HEK293 (cell line): Measurements from ENCODE around the gene ARHGAP8.

ENCODE experiments used
- CTCF ChIA-PET: fragments of 350-600 bp; formaldehyde crosslinking; extraction: SDS; loops from one replicate; lab custom pipeline; 2021; ENCODE audit warnings: antibody characterized with exemption; lab: Yijun Ruan, JAX
- POLR2A ChIA-PET: fragments of 300-600 bp; formaldehyde crosslinking; extraction: SDS; loops from one replicate; lab custom pipeline; 2020; ENCODE audit warnings: antibody characterized with exemption, inconsistent platforms; lab: Yijun Ruan, JAX
- H3K27ac ChIP-seq: fragments of 200-500 bp; sonication (Bioruptor generic); 2 replicates; pipeline ENCODE4 v1.5.1; 2014; ENCODE audit warnings: low read depth, low read length, control low read depth, inconsistent platforms; ENCODE audit errors: extremely low read depth
- H3K36me3 ChIP-seq, 2 experiments: fragments of 200-500 bp in 1 of 2; sonication (Bioruptor generic) in 1 of 2; 1 replicate in 1 of 2; 2 replicates in 1 of 2; pipeline ENCODE4 v1.5.1; 2014 to 2017; ENCODE audit warnings: inconsistent platforms in 2 of 2, low read length in 2 of 2; ENCODE audit not compliant: control insufficient read depth in 2 of 2, insufficient read depth in 1 of 2
- H3K4me1 ChIP-seq: fragments of 200-500 bp; sonication (Bioruptor generic); 2 replicates; pipeline ENCODE4 v1.5.1; 2014; ENCODE audit warnings: mild to moderate bottlenecking, low read length, inconsistent platforms; ENCODE audit not compliant: control insufficient read depth, insufficient read depth
- H3K4me3 ChIP-seq: 2 replicates; pipeline ENCODE4 v1.5.1; 2011; ENCODE audit warnings: low read depth, mild to moderate bottlenecking, control low read depth, low read length, moderate library complexity
- H3K9me3 ChIP-seq: fragments of 200-500 bp; sonication (Bioruptor generic); 2 replicates; pipeline ENCODE4 v1.5.1; 2014; ENCODE audit warnings: low read depth, low read length, inconsistent platforms; ENCODE audit not compliant: control insufficient read depth, insufficient read depth
- ELK4 ChIP-seq: IDR thresholded peaks from 2 replicates; pipeline ENCODE4 v1.6.1; 2011; ENCODE audit warnings: mild to moderate bottlenecking, low read depth, low read length, borderline replicate concordance
- KLF7 ChIP-seq: fragments of 450-650 bp; formaldehyde crosslinking; IDR thresholded peaks from 2 replicates; pipeline ENCODE4 v1.5.1; 2016; ENCODE audit warnings: missing biosample characterization, missing genetic modification characterization, borderline replicate concordance
- KLF8 ChIP-seq: fragments of 450-650 bp; formaldehyde crosslinking; IDR thresholded peaks from 2 replicates; pipeline ENCODE4 v1.5.1; 2016; ENCODE audit warnings: missing biosample characterization, missing genetic modification characterization
- KLF9 ChIP-seq: fragments of 450-650 bp; formaldehyde crosslinking; IDR thresholded peaks from 2 replicates; pipeline ENCODE4 v1.5.1; 2016; ENCODE audit warnings: missing biosample characterization, missing genetic modification characterization, low read depth
- PRDM6 ChIP-seq: fragments of 450-650 bp; formaldehyde crosslinking; IDR thresholded peaks from 2 replicates; pipeline ENCODE4 v1.5.1; 2017; ENCODE audit warnings: missing biosample characterization, missing genetic modification characterization
- RBAK ChIP-seq: fragments of 450-650 bp; formaldehyde crosslinking; IDR thresholded peaks from 2 replicates; pipeline ENCODE4 v1.5.1; 2016; ENCODE audit warnings: missing biosample characterization, missing genetic modification characterization
- ZNF2 ChIP-seq: fragments of 450-650 bp; formaldehyde crosslinking; IDR thresholded peaks from 2 replicates; pipeline ENCODE4 v1.5.1; 2016; ENCODE audit warnings: missing biosample characterization, missing genetic modification characterization
- ZNF211 ChIP-seq: fragments of 450-650 bp; formaldehyde crosslinking; IDR thresholded peaks from 2 replicates; pipeline ENCODE4 v1.5.1; 2016; ENCODE audit warnings: low read depth, missing biosample characterization, missing genetic modification characterization
- ZNF280C ChIP-seq: fragments of 450-650 bp; formaldehyde crosslinking; IDR thresholded peaks from 2 replicates; pipeline ENCODE4 v1.5.1; 2016; ENCODE audit warnings: missing biosample characterization, missing genetic modification characterization
- ZNF48 ChIP-seq: fragments of 450-650 bp; formaldehyde crosslinking; IDR thresholded peaks from 2 replicates; pipeline ENCODE4 v1.5.1; 2016; ENCODE audit warnings: missing biosample characterization, missing genetic modification characterization
- ZNF571 ChIP-seq: fragments of 450-650 bp; formaldehyde crosslinking; IDR thresholded peaks from 2 replicates; pipeline ENCODE4 v1.5.0; 2017; ENCODE audit warnings: missing biosample characterization, missing genetic modification characterization
- ZNF776 ChIP-seq: fragments of 450-650 bp; formaldehyde crosslinking; IDR thresholded peaks from 2 replicates; pipeline ENCODE4 v1.5.0; 2017; ENCODE audit warnings: missing biosample characterization, missing genetic modification characterization, borderline replicate concordance
- TF ChIP-seq, protein P1 (sequence below): fragments of 450-650 bp; formaldehyde crosslinking; IDR thresholded peaks from 2 replicates; pipeline ENCODE4 v1.5.1; 2016; ENCODE audit warnings: missing biosample characterization, missing genetic modification characterization
- TF ChIP-seq, protein P2 (sequence below): fragments of 450-650 bp; formaldehyde crosslinking; IDR thresholded peaks from 2 replicates; pipeline ENCODE4 v1.5.1; 2017; ENCODE audit warnings: missing biosample characterization, missing genetic modification characterization

ARHGAP8 gene

GRCh38 chr22:44741929-44742328, 10.4 kb upstream of the ARHGAP8 start:
- TF ChIP-seq KLF7 (no peak), ZNF776 (tag by site-specific recombination) (no peak), KLF8 (tag by site-specific recombination) (no peak), ZNF2 (tag by site-specific recombination) (no peak), ZNF571 (tag by site-specific recombination) (no peak), ELK4 (no peak), ZNF48 (tag by site-specific recombination) (no peak)
- TF ChIP-seq, protein P1, sequence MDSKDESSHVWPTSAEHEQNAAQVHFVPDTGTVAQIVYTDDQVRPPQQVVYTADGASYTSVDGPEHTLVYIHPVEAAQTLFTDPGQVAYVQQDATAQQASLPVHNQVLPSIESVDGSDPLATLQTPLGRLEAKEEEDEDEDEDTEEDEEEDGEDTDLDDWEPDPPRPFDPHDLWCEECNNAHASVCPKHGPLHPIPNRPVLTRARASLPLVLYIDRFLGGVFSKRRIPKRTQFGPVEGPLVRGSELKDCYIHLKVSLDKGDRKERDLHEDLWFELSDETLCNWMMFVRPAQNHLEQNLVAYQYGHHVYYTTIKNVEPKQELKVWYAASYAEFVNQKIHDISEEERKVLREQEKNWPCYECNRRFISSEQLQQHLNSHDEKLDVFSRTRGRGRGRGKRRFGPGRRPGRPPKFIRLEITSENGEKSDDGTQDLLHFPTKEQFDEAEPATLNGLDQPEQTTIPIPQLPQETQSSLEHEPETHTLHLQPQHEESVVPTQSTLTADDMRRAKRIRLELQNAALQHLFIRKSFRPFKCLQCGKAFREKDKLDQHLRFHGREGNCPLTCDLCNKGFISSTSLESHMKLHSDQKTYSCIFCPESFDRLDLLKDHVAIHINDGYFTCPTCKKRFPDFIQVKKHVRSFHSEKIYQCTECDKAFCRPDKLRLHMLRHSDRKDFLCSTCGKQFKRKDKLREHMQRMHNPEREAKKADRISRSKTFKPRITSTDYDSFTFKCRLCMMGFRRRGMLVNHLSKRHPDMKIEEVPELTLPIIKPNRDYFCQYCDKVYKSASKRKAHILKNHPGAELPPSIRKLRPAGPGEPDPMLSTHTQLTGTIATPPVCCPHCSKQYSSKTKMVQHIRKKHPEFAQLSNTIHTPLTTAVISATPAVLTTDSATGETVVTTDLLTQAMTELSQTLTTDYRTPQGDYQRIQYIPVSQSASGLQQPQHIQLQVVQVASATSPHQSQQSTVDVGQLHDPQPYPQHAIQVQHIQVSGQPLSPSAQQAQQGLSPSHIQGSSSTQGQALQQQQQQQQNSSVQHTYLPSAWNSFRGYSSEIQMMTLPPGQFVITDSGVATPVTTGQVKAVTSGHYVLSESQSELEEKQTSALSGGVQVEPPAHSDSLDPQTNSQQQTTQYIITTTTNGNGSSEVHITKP (tag by site-specific recombination), result 0 out of 2 replicates have a peak, but pooled peaks have one; percentile 12
- TF ChIP-seq, protein P2, sequence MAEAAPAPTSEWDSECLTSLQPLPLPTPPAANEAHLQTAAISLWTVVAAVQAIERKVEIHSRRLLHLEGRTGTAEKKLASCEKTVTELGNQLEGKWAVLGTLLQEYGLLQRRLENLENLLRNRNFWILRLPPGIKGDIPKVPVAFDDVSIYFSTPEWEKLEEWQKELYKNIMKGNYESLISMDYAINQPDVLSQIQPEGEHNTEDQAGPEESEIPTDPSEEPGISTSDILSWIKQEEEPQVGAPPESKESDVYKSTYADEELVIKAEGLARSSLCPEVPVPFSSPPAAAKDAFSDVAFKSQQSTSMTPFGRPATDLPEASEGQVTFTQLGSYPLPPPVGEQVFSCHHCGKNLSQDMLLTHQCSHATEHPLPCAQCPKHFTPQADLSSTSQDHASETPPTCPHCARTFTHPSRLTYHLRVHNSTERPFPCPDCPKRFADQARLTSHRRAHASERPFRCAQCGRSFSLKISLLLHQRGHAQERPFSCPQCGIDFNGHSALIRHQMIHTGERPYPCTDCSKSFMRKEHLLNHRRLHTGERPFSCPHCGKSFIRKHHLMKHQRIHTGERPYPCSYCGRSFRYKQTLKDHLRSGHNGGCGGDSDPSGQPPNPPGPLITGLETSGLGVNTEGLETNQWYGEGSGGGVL (tag by site-specific recombination), result peak; percentile 43; the same call in 1 of the 2 replicates
- POLR2A ChIA-PET, result no interaction called here
- CTCF ChIA-PET, result interaction anchor here (2.1 kb wide), 1 partner anchor 79 kb away, joined by 5 read pairs; no protein-coding TSS in a partner anchor

DNA sequence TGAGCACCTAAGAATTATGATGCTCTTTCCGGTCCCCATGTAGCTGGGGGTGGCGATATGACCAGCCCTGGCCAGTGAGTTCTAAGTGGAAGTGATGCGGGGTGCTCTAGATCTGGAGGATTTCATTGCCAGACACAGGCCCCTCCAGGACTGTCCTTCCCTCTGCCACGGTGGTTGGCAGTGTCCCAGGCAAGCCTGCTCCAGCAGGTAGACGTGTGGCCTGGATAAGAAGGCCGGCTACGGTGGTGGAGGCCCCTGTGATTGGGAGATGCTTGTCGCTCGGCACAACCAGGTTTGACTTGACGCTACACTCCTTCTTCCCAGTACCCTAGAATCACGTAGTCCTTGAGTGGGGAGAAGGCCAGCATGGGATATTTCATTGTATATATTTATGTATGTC, 9.1 kb upstream of the ARHGAP8 start:
- ChIA-PET CTCF (interaction anchor here (0.6 to 1.1 kb wide), 2 partner anchors 8 to 10 kb away, joined by 3 to 4 read pairs; no protein-coding TSS in a partner anchor), POLR2A (no interaction called here)
- no peaks in the 10 kb centered on the region for H3K9me3 ChIP-seq
- H3K36me3 ChIP-seq, result no peaks in the 10 kb centered on the region
- H3K4me3 ChIP-seq, result no peak overlapping the region
- TF ChIP-seq ZNF280C, result no peak
- TF ChIP-seq RBAK (tag by site-specific recombination), result 0 out of 2 replicates have a peak, but pooled peaks have one; percentile 41
- no peak for TF ChIP-seq ZNF211 (tag by site-specific recombination)
- no peaks in the 10 kb centered on the region for H3K4me1 ChIP-seq
- no peak overlapping the region for H3K27ac ChIP-seq

More at GRCh38 chr22:44741929-44742328, 10.4 kb upstream of the ARHGAP8 start:
- Histone ChIP-seq H3K4me1 (no peaks in the 10 kb centered on the region), H3K36me3 (no peaks in the 10 kb centered on the region), H3K4me3 (no peak overlapping the region), H3K27ac (no peak overlapping the region), H3K9me3 (no peaks in the 10 kb centered on the region)

DNA sequence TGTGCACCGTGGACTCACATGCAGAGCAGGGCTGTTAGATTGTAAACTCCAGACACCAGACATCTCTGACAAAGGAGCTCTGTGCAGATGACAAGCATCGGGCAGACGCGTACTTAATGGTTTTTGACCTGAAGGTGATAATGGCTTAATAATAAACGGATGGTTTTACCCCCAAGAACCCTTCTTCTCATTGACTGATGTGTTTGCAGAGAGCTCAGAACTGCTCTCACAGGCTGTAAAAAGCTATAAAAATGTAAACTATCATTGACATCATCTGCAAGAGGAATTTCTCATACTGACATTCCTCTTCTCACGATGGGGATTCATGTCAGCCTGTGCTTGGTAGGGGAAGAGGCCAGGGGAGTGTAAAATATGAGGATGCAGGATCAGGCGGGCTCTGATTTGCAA, 8.6 kb upstream of the ARHGAP8 start:
- H3K9me3 ChIP-seq, result no peaks in the 10 kb centered on the region
- TF ChIP-seq KLF9 (tag by site-specific recombination) (no peak), PRDM6 (tag by site-specific recombination) (peak; percentile 14; the same call in 1 of the 2 replicates)
- TF ChIP-seq, all 188 proteins: peak for 1
- ChIA-PET POLR2A (no interaction called here), CTCF (interaction anchor here (0.6 to 1.1 kb wide), 3 partner anchors 8 to 61 kb away, joined by 3 to 4 read pairs (median 3); no protein-coding TSS in a partner anchor)
- Histone ChIP-seq H3K4me3 (no peak overlapping the region), H3K4me1 (no peaks in the 10 kb centered on the region), H3K36me3 (no peaks in the 10 kb centered on the region), H3K27ac (no peak overlapping the region)
